H1 (cell line): ENCODE data around the gene ASTN1. TPM values are rescaled to one million over a fixed set of nuclear protein-coding genes. Genes with fewer than 3 reads are reported as not detected.

Experiments used
- CTCF ChIA-PET: fragments of 300-600 bp; sonication (Branson Sonifier 250); formaldehyde crosslinking; loops from one replicate; lab custom pipeline; 2021; ENCODE audit not compliant: partially characterized antibody; lab: Charles Lee
- POLR2A ChIA-PET: fragments of 300-600 bp; sonication (Branson Sonifier 250); formaldehyde crosslinking; loops from one replicate; lab custom pipeline; 2021; ENCODE audit warnings: inconsistent platforms; ENCODE audit not compliant: partially characterized antibody; lab: Charles Lee
- DNase-seq, 2 experiments: peaks; one replicate each; pipeline versions ENCODE4 v3.0.0 to v3.0.0-alpha.2; 2010 to 2022; ENCODE audit warnings: low spot score in 2 of 2, low read depth in 1 of 2, mixed read lengths in 1 of 2
- FAIRE-seq: peaks from 2 replicates; lab custom pipeline; 2011; peaks lifted over from hg19 to GRCh38; lab: Jason Lieb, UNC
- H2AFZ ChIP-seq: 2 replicates; pipeline ENCODE4 v1.8.1; 2012; ENCODE audit warnings: low read length, inconsistent platforms
- H2AK5ac ChIP-seq: 2 replicates; pipeline ENCODE4 v1.6.1; 2013; ENCODE audit warnings: low read depth, low read length
- H2BK120ac ChIP-seq: replicated peaks from 2 replicates; pipeline ENCODE3; 2013; ENCODE audit warnings: low read depth, low read length, inconsistent platforms
- H2BK12ac ChIP-seq: 2 replicates; pipeline ENCODE4 v1.6.1; 2013; ENCODE audit warnings: low read depth, low read length
- H2BK15ac ChIP-seq: 2 replicates; pipeline ENCODE4 v1.6.1; 2013; ENCODE audit warnings: low read length
- H2BK20ac ChIP-seq: 2 replicates; pipeline ENCODE4 v1.6.1; 2013; ENCODE audit warnings: low read length
- H2BK5ac ChIP-seq: 2 replicates; pipeline ENCODE4 v1.6.1; 2013; ENCODE audit warnings: low read depth, low read length
- H3K14ac ChIP-seq: 2 replicates; pipeline ENCODE4 v1.6.1; 2013; ENCODE audit warnings: inconsistent platforms; ENCODE audit not compliant: insufficient read length
- H3K18ac ChIP-seq: 2 replicates; pipeline ENCODE4 v1.6.1; 2013; ENCODE audit warnings: low read length; ENCODE audit errors: extremely low read depth
- H3K23ac ChIP-seq: 2 replicates; pipeline ENCODE4 v1.6.1; 2013; ENCODE audit warnings: inconsistent platforms; ENCODE audit not compliant: insufficient read length
- H3K23me2 ChIP-seq: 2 replicates; pipeline ENCODE4 v1.6.1; 2013; ENCODE audit warnings: low read depth, low read length
- H3K27ac ChIP-seq: 2 replicates; pipeline ENCODE4 v1.6.1; 2011; ENCODE audit warnings: low read depth, low read length, inconsistent platforms
- H3K27me3 ChIP-seq, 4 experiments: replicated peaks in 1 of 4; 1 replicate in 1 of 4; 2 replicates in 3 of 4; pipeline versions ENCODE4 v1.6.1 to v1.8.1; 2011 to 2013; ENCODE audit warnings: low read length in 3 of 4, mild to moderate bottlenecking in 3 of 4, inconsistent platforms in 2 of 4, mixed read lengths in 2 of 4, moderate library complexity in 1 of 4; ENCODE audit not compliant: control insufficient read depth in 3 of 4, insufficient read depth in 3 of 4; ENCODE audit errors: extremely low read depth in 1 of 4
- H3K36me3 ChIP-seq, 4 experiments: 2 replicates each; pipeline versions ENCODE4 v1.6.1 to v1.8.1; 2011 to 2013; ENCODE audit warnings: mild to moderate bottlenecking in 4 of 4, low read length in 3 of 4, moderate library complexity in 2 of 4, control low read depth in 1 of 4, inconsistent platforms in 1 of 4; ENCODE audit not compliant: insufficient read depth in 4 of 4, control insufficient read depth in 2 of 4
- H3K4ac ChIP-seq: replicated peaks from 2 replicates; pipeline ENCODE3; 2013; ENCODE audit warnings: low read length, low read depth, mixed read lengths, inconsistent platforms; ENCODE audit not compliant: insufficient read length
- H3K4me1 ChIP-seq, 4 experiments: replicated peaks in 1 of 4; 1 replicate in 1 of 4; 2 replicates in 3 of 4; pipeline versions ENCODE4 v1.6.1 to v1.8.1; 2011 to 2013; ENCODE audit warnings: low read length in 3 of 4, inconsistent platforms in 2 of 4, mixed read lengths in 1 of 4; ENCODE audit not compliant: insufficient read depth in 4 of 4, control insufficient read depth in 3 of 4
- H3K4me2 ChIP-seq, 2 experiments: 2 replicates each; pipeline versions ENCODE4 v1.6.1 to v1.8.1; 2011 to 2013; ENCODE audit warnings: low read depth in 2 of 2, low read length in 2 of 2, control low read depth in 1 of 2, inconsistent platforms in 1 of 2, mild to moderate bottlenecking in 1 of 2; ENCODE audit not compliant: insufficient read depth in 1 of 2
- H3K4me3 ChIP-seq, 4 experiments: fragments of 200-600, 300-600 bp in 1 of 4; sonication (generic), shearing (Covaris generic), sonication (Bioruptor Twin) in 1 of 4; 2 replicates each; pipeline versions ENCODE4 v1.5.1 to v1.8.1; 2011 to 2016; ENCODE audit warnings: low read length in 4 of 4, low read depth in 3 of 4, control low read depth in 2 of 4, inconsistent platforms in 2 of 4, mild to moderate bottlenecking in 2 of 4, mixed read lengths in 1 of 4, moderate library complexity in 1 of 4; ENCODE audit not compliant: insufficient read depth in 2 of 4; ENCODE audit errors: extremely low read depth in 1 of 4
- H3K56ac ChIP-seq: replicated peaks from 2 replicates; pipeline ENCODE3; 2013; ENCODE audit warnings: low read depth, mild to moderate bottlenecking, mixed read lengths, low read length, inconsistent platforms; ENCODE audit not compliant: insufficient read length
- H3K79me1 ChIP-seq: 2 replicates; pipeline ENCODE4 v1.6.1; 2013; ENCODE audit warnings: low read depth, low read length, control low read depth
- H3K79me2 ChIP-seq, 2 experiments: 2 replicates each; pipeline versions ENCODE4 v1.6.1 to v1.8.1; 2012 to 2013; ENCODE audit warnings: low read length in 2 of 2, mild to moderate bottlenecking in 2 of 2, inconsistent platforms in 1 of 2; ENCODE audit not compliant: insufficient read depth in 2 of 2, control insufficient read depth in 1 of 2
- H3K9ac ChIP-seq, 4 experiments: replicated peaks in 1 of 4; 1 replicate in 1 of 4; 2 replicates in 3 of 4; pipeline versions ENCODE4 v1.6.1 to v1.8.1; 2011 to 2013; ENCODE audit warnings: low read depth in 3 of 4, low read length in 3 of 4, control low read depth in 2 of 4, mild to moderate bottlenecking in 2 of 4, moderate library complexity in 2 of 4, inconsistent platforms in 1 of 4; ENCODE audit errors: extremely low read depth in 1 of 4
- H3K9me3 ChIP-seq, 2 experiments: 2 replicates each; pipeline versions ENCODE4 v1.6.1 to v1.8.1; 2012 to 2013; ENCODE audit warnings: mild to moderate bottlenecking in 2 of 2, moderate library complexity in 2 of 2, control low read depth in 1 of 2, inconsistent platforms in 1 of 2, low read depth in 1 of 2, low read length in 1 of 2, mixed read lengths in 1 of 2; ENCODE audit not compliant: insufficient read depth in 2 of 2
- H4K20me1 ChIP-seq, 2 experiments: replicated peaks in 1 of 2; 2 replicates each; pipeline versions ENCODE3 to v1.8.1; 2011 to 2013; ENCODE audit warnings: inconsistent platforms in 2 of 2, low read length in 2 of 2, mild to moderate bottlenecking in 1 of 2; ENCODE audit not compliant: insufficient read depth in 2 of 2, control insufficient read depth in 1 of 2
- H4K5ac ChIP-seq: 2 replicates; pipeline ENCODE4 v1.6.1; 2013; ENCODE audit warnings: low read length, low read depth, mixed read lengths, inconsistent platforms; ENCODE audit not compliant: insufficient read length
- H4K8ac ChIP-seq: 2 replicates; pipeline ENCODE4 v1.8.0; 2013; ENCODE audit warnings: mild to moderate bottlenecking, moderate library complexity, low read length, inconsistent platforms; ENCODE audit not compliant: insufficient read depth; ENCODE audit errors: extremely low read depth
- H4K91ac ChIP-seq: replicated peaks from 2 replicates; pipeline ENCODE3; 2013; ENCODE audit warnings: low read length, mixed read lengths, inconsistent platforms; ENCODE audit not compliant: insufficient read length
- ATF3 ChIP-seq: IDR thresholded peaks from 2 replicates; pipeline ENCODE4 v1.6.1; 2011; ENCODE audit warnings: low read depth, mild to moderate bottlenecking, low read length; ENCODE audit not compliant: insufficient read depth
- CREB1 ChIP-seq: IDR thresholded peaks from 2 replicates; pipeline ENCODE4 v1.6.1; 2012; ENCODE audit warnings: inconsistent platforms
- EGR1 ChIP-seq: IDR thresholded peaks from 2 replicates; pipeline ENCODE4 v1.6.1; 2011; ENCODE audit warnings: low read depth, low read length, borderline replicate concordance
- GTF2F1 ChIP-seq: IDR thresholded peaks from 2 replicates; pipeline ENCODE4 v1.6.1; 2012; ENCODE audit warnings: low read depth, low read length, improper control_type of control experiment, borderline replicate concordance
- JUND ChIP-seq: IDR thresholded peaks from 2 replicates; pipeline ENCODE4 v1.6.1; 2011; ENCODE audit warnings: mild to moderate bottlenecking, improper control_type of control experiment, low read length
- MAX ChIP-seq: IDR thresholded peaks from 2 replicates; pipeline ENCODE4 v1.6.1; 2012; ENCODE audit warnings: inconsistent platforms
- POLR2A ChIP-seq, 2 experiments: IDR thresholded peaks; 1 replicate in 1 of 2; 2 replicates in 1 of 2; pipeline ENCODE4 v1.6.1; 2011; ENCODE audit warnings: low read depth in 2 of 2, low read length in 2 of 2, mild to moderate bottlenecking in 2 of 2; ENCODE audit errors: control extremely low read depth in 1 of 2
- RAD21 ChIP-seq, 2 experiments: IDR thresholded peaks in 1 of 2; conservative IDR thresholded peaks in 1 of 2; 2 replicates each; pipeline ENCODE4 v1.6.1; 2011; ENCODE audit warnings: low read depth in 2 of 2, low read length in 2 of 2, improper control_type of control experiment in 1 of 2, inconsistent platforms in 1 of 2, mild to moderate bottlenecking in 1 of 2, moderate library complexity in 1 of 2
- RFX5 ChIP-seq: IDR thresholded peaks from 2 replicates; pipeline ENCODE4 v1.6.1; 2011; ENCODE audit warnings: low read depth, low read length, improper control_type of control experiment, borderline replicate concordance
- YY1 ChIP-seq: IDR thresholded peaks from 2 replicates; pipeline ENCODE4 v1.6.1; 2011; ENCODE audit warnings: low read depth, mild to moderate bottlenecking, low read length
- WGBS, 2 experiments: shearing (Covaris generic) in 1 of 2; methylation state at CpG; one replicate each; pipeline versions ENCODE4 v1.1.6 to v1.1.7; 2013 to 2015; ENCODE audit warnings: low lambda C conversion rate in 2 of 2, mixed read lengths in 2 of 2, inconsistent platforms in 1 of 2, low coverage in 1 of 2, missing lambda C conversion rate in 1 of 2; ENCODE audit not compliant: insufficient replicate concordance in 2 of 2, insufficient coverage in 1 of 2, insufficient read length in 1 of 2; ENCODE audit errors: extremely low coverage in 1 of 2, missing lambda C conversion rate in 1 of 2; 5-methylcytosine and 5-hydroxymethylcytosine counted together
- polyA plus RNA-seq, 7 experiments: library from polyadenylated mRNA; depleted of rRNA in 3 of 7; stranded (reverse) in 5 of 7; unstranded in 2 of 7; fragments of >200 nt in 5 of 7; fragments of 200-250 nt in 2 of 7; gene quantifications; 1 replicate in 5 of 7; 2 replicates in 1 of 7; 4 replicates in 1 of 7; pipeline versions ENCODE4 v1.2.1 to v1.2.3, GENCODE V29; 2011 to 2013; ENCODE audit warnings: missing spikeins in 2 of 7, mixed read lengths in 2 of 7
- total RNA-seq: library from RNA; stranded (reverse); fragmentation: NEBNext Ultra II Directional; extraction: Animal tissue kit (Norgen Biotek cat#: 25700); gene quantifications from 2 replicates; pipeline ENCODE4 v1.2.1, GENCODE V29; 2021

The ASTN1 gene
- total and polyA plus RNA-seq, 2 of the 8 experiments (the other 6 are each of a cell fraction or from before 2014, with no cell fraction given) = 2.9 to 4.1 TPM

DNA sequence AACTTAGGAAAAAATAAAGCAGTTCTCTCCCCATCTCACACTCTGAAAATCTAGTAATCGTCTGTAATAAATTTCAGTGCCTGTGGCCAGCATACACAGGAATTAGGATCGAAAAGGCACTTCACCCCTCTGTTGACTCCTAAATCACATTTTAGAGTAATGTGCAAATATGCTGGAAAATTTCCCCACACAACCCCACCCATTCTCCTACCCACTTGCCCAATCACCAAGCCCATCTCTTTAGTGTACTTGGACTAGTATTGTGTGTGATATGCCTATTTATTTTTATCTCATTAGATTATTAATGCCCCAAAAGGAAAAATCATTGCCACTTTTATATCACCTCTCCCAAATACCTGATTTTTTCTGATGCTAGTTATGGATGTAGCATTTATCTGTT lies 323.3 kb downstream of the ASTN1 start:
- Histone ChIP-seq H3K9ac (no peak overlapping the region), H3K27ac (no peak overlapping the region), H4K20me1 (no peaks in the 10 kb centered on the region), H3K23me2 (no peaks in the 10 kb centered on the region), H3K4me2 (no peak overlapping the region), H3K14ac (no peak overlapping the region), H3K36me3 (no peaks in the 10 kb centered on the region), H2AFZ (no peak overlapping the region), H3K4me1 (no peaks in the 10 kb centered on the region), H3K18ac (no peak overlapping the region), H2BK20ac (no peak overlapping the region), H3K79me1 (no peaks in the 10 kb centered on the region), H3K9me3 (no peaks in the 10 kb centered on the region), H2AK5ac (no peak overlapping the region), H3K4me3 (no peak overlapping the region), H3K27me3 (no peaks in the 10 kb centered on the region), H4K8ac (no peak overlapping the region), H3K23ac (no peak overlapping the region), H2BK5ac (no peak overlapping the region), H2BK120ac (no peak overlapping the region), H4K91ac (no peak overlapping the region), H3K56ac (no peak overlapping the region), H2BK12ac (no peak overlapping the region), H2BK15ac (no peak overlapping the region), H3K79me2 (no peaks in the 10 kb centered on the region), H3K4ac (no peak overlapping the region), H4K5ac (no peak overlapping the region)
- 92% methylated on average over 2 of the region's 2 CpGs; no CpG with 5 or more reads in 1 of the 2 experiments for WGBS, 2 experiments
- TF ChIP-seq RAD21 (IDR thresholded peaks at IDR 0.05 in 1 of 2, conservative IDR thresholded peaks at IDR 0.05 in 1 of 2; ENCODE audit: low read depth in 2 of 2, low read length in 2 of 2) (no peak), JUND (no peak), CREB1 (no peak), POLR2A (IDR thresholded peaks at IDR 0.05; ENCODE audit: control extremely low read depth in 1 of 2, low read depth in 2 of 2, low read length in 2 of 2) (no peak), ATF3 (no peak), RFX5 (no peak), YY1 (no peak), MAX (no peak), EGR1 (no peak), GTF2F1 (no peak)
- no peak for FAIRE-seq
- ChIA-PET POLR2A (no interaction called here), CTCF (interaction anchor here (1.6 to 9.0 kb wide), 3 partner anchors 50 to 1467 kb away, joined by 3 to 88 read pairs (median 4); no protein-coding TSS in a partner anchor)
- no peak for DNase-seq
